OCI-LY7 (cell line): Measurements from ENCODE around the gene KIF20A. TPM values are rescaled to one million over a fixed set of nuclear protein-coding genes. Genes with fewer than 3 reads are reported as not detected.

Source experiments
- BruUV-seq: library from RNA; stranded (reverse); fragments of 400-500 nt; replicated peaks from 2 replicates; lab custom pipeline; 2021; lab: Mats Ljungman, UMichigan
- CTCF ChIA-PET: fragments of 300-600 bp; sonication (Branson Sonifier 250); formaldehyde crosslinking; loops from one replicate; lab custom pipeline; 2022; ENCODE audit warnings: antibody characterized with exemption; ENCODE audit not compliant: unreplicated experiment; lab: Charles Lee
- POLR2A ChIA-PET: fragments of 300-600 bp; sonication (Branson Sonifier 250); formaldehyde crosslinking; loops from one replicate; lab custom pipeline; 2022; ENCODE audit warnings: antibody characterized with exemption; lab: Charles Lee
- DNase-seq: peaks from one replicate; pipeline ENCODE4 v3.0.0-alpha.2; 2015; ENCODE audit warnings: low spot score
- H2AFZ ChIP-seq: fragments of 200-600 bp; sonication (generic), shearing (Covaris generic); 2 replicates; pipeline ENCODE4 v1.6.1; 2014; ENCODE audit warnings: mild to moderate bottlenecking, antibody characterized with exemption, low read length, moderate library complexity
- H3K27ac ChIP-seq: fragments of 200-600 bp; sonication (generic); 2 replicates; pipeline ENCODE4 v1.5.1; 2014; ENCODE audit warnings: mixed run types, low read depth, mild to moderate bottlenecking, moderate library complexity, low read length, inconsistent platforms; ENCODE audit not compliant: poor library complexity, severe bottlenecking
- H3K36me3 ChIP-seq: fragments of 200-600 bp; sonication (generic); 2 replicates; pipeline ENCODE4 v1.6.1; 2014; ENCODE audit warnings: mild to moderate bottlenecking, antibody characterized with exemption, low read length, moderate library complexity, mixed read lengths; ENCODE audit not compliant: insufficient read depth
- H3K4me1 ChIP-seq: fragments of 200-600 bp; sonication (generic); 2 replicates; pipeline ENCODE4 v1.5.1; 2014; ENCODE audit warnings: mild to moderate bottlenecking, low read length; ENCODE audit not compliant: insufficient read depth, poor library complexity, severe bottlenecking
- H3K4me2 ChIP-seq: fragments of 200-600 bp; sonication (generic); 2 replicates; pipeline ENCODE4 v1.6.1; 2014; ENCODE audit warnings: mild to moderate bottlenecking, low read length
- H3K4me3 ChIP-seq: fragments of 200-600 bp; sonication (generic); 2 replicates; pipeline ENCODE4 v1.5.1; 2014; ENCODE audit warnings: mild to moderate bottlenecking, low read depth, low read length; ENCODE audit not compliant: poor library complexity, severe bottlenecking
- H3K79me2 ChIP-seq: fragments of 200-600 bp; sonication (generic); 2 replicates; pipeline ENCODE4 v1.6.1; 2016; ENCODE audit warnings: low read depth, mild to moderate bottlenecking, low read length, moderate library complexity, mixed read lengths; ENCODE audit not compliant: insufficient read depth
- H3K9me2 ChIP-seq: fragments of 200-600 bp; sonication (generic); 2 replicates; pipeline ENCODE4 v1.6.1; 2016; ENCODE audit warnings: mild to moderate bottlenecking, low read length, mixed read lengths; ENCODE audit not compliant: insufficient read depth
- H3K9me3 ChIP-seq: fragments of 200-600 bp; sonication (generic); 2 replicates; pipeline ENCODE4 v1.6.1; 2014; ENCODE audit warnings: mild to moderate bottlenecking, mixed run types, low read length, mixed read lengths
- H4K20me1 ChIP-seq: fragments of 200-600 bp; sonication (generic); 2 replicates; pipeline ENCODE4 v1.6.1; 2014; ENCODE audit warnings: mild to moderate bottlenecking, antibody characterized with exemption, low read length, moderate library complexity, mixed read lengths; ENCODE audit not compliant: insufficient read depth
- EZH2phosphoT487 ChIP-seq: fragments of 200-600 bp; sonication (generic); IDR thresholded peaks from 2 replicates; pipeline ENCODE4 v1.6.1; 2018; ENCODE audit warnings: low read depth, borderline replicate concordance, mild to moderate bottlenecking, mixed run types, antibody characterized with exemption, low read length, moderate library complexity, mixed read lengths
- intact Hi-C: fragments of 100-400 bp; cut with micrococcal nuclease; formaldehyde crosslinking; loops from one replicate; pipeline ENCODE4 v1.10.0; 2022; ENCODE audit not compliant: unreplicated experiment
- total RNA-seq, 2 experiments: library from RNA; depleted of rRNA in 1 of 2; stranded (reverse); fragments of >200 nt in 1 of 2; shearing (Covaris generic) in 1 of 2; gene quantifications; 2 replicates each; pipeline ENCODE4 v1.2.3, GENCODE V29; 2014 to 2022
- TF ChIP-seq, protein P1 (sequence below): fragments of 200-600 bp; sonication (generic); conservative IDR thresholded peaks from 2 replicates; pipeline ENCODE4 v1.5.1; 2014; ENCODE audit warnings: mild to moderate bottlenecking, antibody characterized with exemption, low read length, moderate library complexity, mixed read lengths

KIF20A gene
- total RNA-seq, 2 experiments from 2014 or later: 63.1 to 65.1 TPM

DNA sequence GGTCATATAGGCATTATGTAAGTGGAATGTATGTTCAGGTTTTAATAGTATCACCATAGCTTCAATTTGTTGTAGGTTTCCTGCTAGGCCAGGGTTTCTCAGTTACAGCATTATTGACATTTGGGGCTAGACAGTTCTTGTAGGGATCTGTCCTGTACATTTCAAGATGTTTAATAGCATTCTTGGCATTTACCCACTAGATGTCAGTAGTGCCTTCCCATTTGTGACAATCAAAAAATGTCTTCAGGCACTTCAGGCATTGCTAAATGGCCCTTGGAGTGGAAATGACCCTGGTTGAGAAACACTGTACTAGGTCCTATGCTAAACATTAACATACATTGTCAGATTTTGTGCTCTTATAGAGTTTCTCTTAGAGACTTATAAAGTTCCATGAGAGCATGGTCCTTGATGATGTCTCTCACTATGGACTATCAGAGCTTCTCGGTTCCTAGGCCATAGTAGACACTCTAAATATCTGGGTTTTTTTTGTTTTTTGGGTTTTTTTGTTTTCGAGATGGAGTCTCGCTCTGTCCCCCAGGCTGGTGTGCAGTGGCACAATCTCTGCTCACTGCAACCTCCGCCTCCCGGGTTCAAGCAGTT, 1.4 kb downstream of the KIF20A start:
- peak overlapping the region; percentile 76 for H3K27ac ChIP-seq
- peak overlapping the region; percentile 78 for H3K4me2 ChIP-seq
- H4K20me1 ChIP-seq: peaks cover 13% of the 10 kb centered on the region; the same call in 1 of the 2 replicates
- H3K79me2 ChIP-seq: peaks cover 56% of the 10 kb centered on the region
- peak; percentile 82 for DNase-seq
- H3K9me3 ChIP-seq: no peaks in the 10 kb centered on the region
- BruUV-seq: no TSS peak
- ChIA-PET POLR2A (no interaction called here), CTCF (no interaction called here)
- peak overlapping the region; percentile 88 for H3K4me3 ChIP-seq
- H3K36me3 ChIP-seq: peaks cover 63% of the 10 kb centered on the region
- no peaks in the 10 kb centered on the region for H3K9me2 ChIP-seq
- H3K4me1 ChIP-seq: peaks cover 17% of the 10 kb centered on the region
- TF ChIP-seq EZH2phosphoT487: no peak
- TF ChIP-seq, protein P1, sequence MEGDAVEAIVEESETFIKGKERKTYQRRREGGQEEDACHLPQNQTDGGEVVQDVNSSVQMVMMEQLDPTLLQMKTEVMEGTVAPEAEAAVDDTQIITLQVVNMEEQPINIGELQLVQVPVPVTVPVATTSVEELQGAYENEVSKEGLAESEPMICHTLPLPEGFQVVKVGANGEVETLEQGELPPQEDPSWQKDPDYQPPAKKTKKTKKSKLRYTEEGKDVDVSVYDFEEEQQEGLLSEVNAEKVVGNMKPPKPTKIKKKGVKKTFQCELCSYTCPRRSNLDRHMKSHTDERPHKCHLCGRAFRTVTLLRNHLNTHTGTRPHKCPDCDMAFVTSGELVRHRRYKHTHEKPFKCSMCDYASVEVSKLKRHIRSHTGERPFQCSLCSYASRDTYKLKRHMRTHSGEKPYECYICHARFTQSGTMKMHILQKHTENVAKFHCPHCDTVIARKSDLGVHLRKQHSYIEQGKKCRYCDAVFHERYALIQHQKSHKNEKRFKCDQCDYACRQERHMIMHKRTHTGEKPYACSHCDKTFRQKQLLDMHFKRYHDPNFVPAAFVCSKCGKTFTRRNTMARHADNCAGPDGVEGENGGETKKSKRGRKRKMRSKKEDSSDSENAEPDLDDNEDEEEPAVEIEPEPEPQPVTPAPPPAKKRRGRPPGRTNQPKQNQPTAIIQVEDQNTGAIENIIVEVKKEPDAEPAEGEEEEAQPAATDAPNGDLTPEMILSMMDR: peak; percentile 88
- intact Hi-C loops: loop anchor here (1.0 to 2.0 kb wide), 5 partner anchors 103 to 323 kb away; partner anchors contain the start of gene KDM3B
- H2AFZ ChIP-seq: no peak overlapping the region

DNA sequence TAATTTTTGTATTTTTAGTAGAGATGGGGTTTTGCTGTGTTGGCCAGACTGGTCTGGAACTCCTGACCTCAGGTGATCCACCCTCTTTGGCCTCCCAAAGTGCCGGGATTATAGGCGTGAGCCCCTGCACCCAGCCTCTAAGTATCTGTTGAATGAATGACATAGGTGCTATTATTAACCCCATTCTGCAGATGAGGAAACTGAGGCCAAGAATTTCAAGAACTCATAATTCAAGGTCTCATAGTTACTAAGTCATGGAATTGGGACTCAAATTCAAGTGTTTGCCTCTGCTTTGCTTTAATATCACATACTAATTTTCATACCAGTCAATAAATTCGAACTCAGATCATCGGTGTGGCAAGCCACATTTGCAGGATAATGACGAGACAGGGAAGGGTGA, 1.9 kb downstream of the KIF20A start:
- Histone ChIP-seq H2AFZ (no peak overlapping the region), H3K4me3 (peak overlapping the region; percentile 88), H3K27ac (no peak overlapping the region), H3K9me2 (no peaks in the 10 kb centered on the region), H3K79me2 (peaks cover 50% of the 10 kb centered on the region), H3K9me3 (no peaks in the 10 kb centered on the region), H3K36me3 (peaks cover 64% of the 10 kb centered on the region), H3K4me1 (peaks cover 17% of the 10 kb centered on the region), H4K20me1 (peaks cover 13% of the 10 kb centered on the region; the same call in 1 of the 2 replicates), H3K4me2 (peak overlapping the region; percentile 78)
- intact Hi-C loops: loop anchor here (1.0 to 2.0 kb wide), 5 partner anchors 102 to 322 kb away; partner anchors contain the start of gene KDM3B
- ChIA-PET CTCF (no interaction called here), POLR2A (no interaction called here)
- TF ChIP-seq EZH2phosphoT487: no peak
- TF ChIP-seq, protein P1: no peak
- no TSS peak for BruUV-seq
- no peak for DNase-seq

DNA sequence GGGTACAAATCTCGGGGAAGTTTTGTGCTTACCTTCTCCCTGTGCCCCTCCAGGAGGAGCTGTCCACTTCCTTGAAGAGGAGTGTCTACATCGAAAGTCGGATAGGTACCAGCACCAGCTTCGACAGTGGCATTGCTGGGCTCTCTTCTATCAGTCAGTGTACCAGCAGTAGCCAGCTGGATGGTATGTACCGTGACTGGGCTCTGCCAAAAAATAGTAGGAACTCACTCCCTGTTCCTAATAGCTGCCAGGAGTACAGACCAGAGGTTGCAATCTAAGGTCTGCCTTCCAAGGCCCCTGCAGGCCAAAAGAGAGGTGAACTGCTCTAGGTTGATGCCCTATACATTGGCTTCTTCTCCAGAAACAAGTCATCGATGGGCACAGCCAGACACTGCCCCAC, 3.9 kb downstream of the KIF20A start:
- Histone ChIP-seq H3K9me3 (no peaks in the 10 kb centered on the region), H2AFZ (no peak overlapping the region), H4K20me1 (peaks cover 7% of the 10 kb centered on the region; the same call in 1 of the 2 replicates), H3K79me2 (peaks cover 31% of the 10 kb centered on the region), H3K4me3 (no peak overlapping the region), H3K27ac (no peak overlapping the region), H3K4me1 (peaks cover 9% of the 10 kb centered on the region), H3K9me2 (no peaks in the 10 kb centered on the region), H3K36me3 (peaks cover 75% of the 10 kb centered on the region), H3K4me2 (no peak overlapping the region)
- DNase-seq: no peak
- POLR2A ChIA-PET: interaction anchor here (0.5 to 1.2 kb wide), 2 partner anchors 149 to 1930 kb away, joined by 3 to 4 read pairs; partner anchors contain the start of gene CDC25C
- no TSS peak for BruUV-seq
- TF ChIP-seq EZH2phosphoT487: no peak
- TF ChIP-seq, protein P1: no peak
- CTCF ChIA-PET: no interaction called here
- intact Hi-C loops: no loop called here
